HG03045 (cell line): ENCODE results near the gene SCYGR5.
"Not testable (repeated sequence)": the region's sequence is repeated elsewhere in the genome, so short reads cannot be mapped to it uniquely, and the experiment has no call there.

Experiments used
- ATAC-seq: cut with Tn5 transposase; IDR thresholded peaks from one replicate; pipeline ENCODE4 v1.9.1; 2021; ENCODE audit warnings: mild to moderate bottlenecking, moderate library complexity; ENCODE audit not compliant: unreplicated experiment

The SCYGR5 gene

GRCh38 chr2:227671170-227671905, 4.7 kb downstream of the SCYGR5 start:
- no peak for ATAC-seq

GRCh38 chr2:227673620-227674019, 7.0 kb downstream of the SCYGR5 start:
- not testable (repeated sequence) for ATAC-seq

GRCh38 chr2:227674485-227674884, 7.9 kb downstream of the SCYGR5 start:
- ATAC-seq = no peak

GRCh38 chr2:227677928-227678327, 11.3 kb downstream of the SCYGR5 start:
- ATAC-seq = no peak

GRCh38 chr2:227684258-227684657, 17.7 kb downstream of the SCYGR5 start:
- no peak for ATAC-seq

- ATAC-seq = no peak
These were observed 20.6 kb downstream of the SCYGR5 start for GRCh38 chr2:227687189-227687588.

- no peak for ATAC-seq
These were observed 30.5 kb downstream of the SCYGR5 start for GRCh38 chr2:227696990-227697679.

GRCh38 chr2:227701556-227701955, 35.0 kb downstream of the SCYGR5 start:
- ATAC-seq = no peak

GRCh38 chr2:227703280-227703732, 36.7 kb downstream of the SCYGR5 start:
- no peak for ATAC-seq

- no peak for ATAC-seq
These were observed 37.4 kb downstream of the SCYGR5 start for GRCh38 chr2:227703961-227704360.

GRCh38 chr2:227706859-227707258, 40.3 kb downstream of the SCYGR5 start:
- no peak for ATAC-seq

- no peak for ATAC-seq
These were observed 40.8 kb downstream of the SCYGR5 start for GRCh38 chr2:227707390-227707789.

- no peak for ATAC-seq
These were observed 44.4 kb downstream of the SCYGR5 start for GRCh38 chr2:227710986-227711385.

GRCh38 chr2:227713291-227713690, 46.7 kb downstream of the SCYGR5 start:
- ATAC-seq = no peak

GRCh38 chr2:227716501-227716900, 49.9 kb downstream of the SCYGR5 start:
- ATAC-seq = no peak
